Upper lobe of left lung (tissue), 4 donors: ENCODE measurements around the gene KCNK3.

Experiments used
- EP300 ChIP-seq, 4 donors: sonication (generic); formaldehyde crosslinking; IDR thresholded peaks; one replicate each; pipeline ENCODE4 v1.5.1; 2017; ENCODE audit warnings: antibody characterized with exemption in 4 of 4, control low read depth in 2 of 4
- POLR2A ChIP-seq, 4 donors: fragments of 450-650 bp; IDR thresholded peaks; one replicate each; pipeline ENCODE4 v1.5.1; 2016 to 2017; ENCODE audit warnings: antibody characterized with exemption in 4 of 4, mild to moderate bottlenecking in 2 of 4
- POLR2AphosphoS5 ChIP-seq, 2 donors: sonication (generic); formaldehyde crosslinking; IDR thresholded peaks; one replicate each; pipeline ENCODE4 v1.5.1; 2017; ENCODE audit warnings: antibody characterized with exemption in 2 of 2
- TF ChIP-seq, protein P1 (sequence below), 6 experiments: fragments of 450-650 bp in 4 of 6; fragments of 200-600 bp in 2 of 6; sonication (generic) in 2 of 6; IDR thresholded peaks; one replicate each; pipeline ENCODE4 v1.5.1; 2016 to 2019; ENCODE audit warnings: antibody characterized with exemption in 6 of 6

DNA sequence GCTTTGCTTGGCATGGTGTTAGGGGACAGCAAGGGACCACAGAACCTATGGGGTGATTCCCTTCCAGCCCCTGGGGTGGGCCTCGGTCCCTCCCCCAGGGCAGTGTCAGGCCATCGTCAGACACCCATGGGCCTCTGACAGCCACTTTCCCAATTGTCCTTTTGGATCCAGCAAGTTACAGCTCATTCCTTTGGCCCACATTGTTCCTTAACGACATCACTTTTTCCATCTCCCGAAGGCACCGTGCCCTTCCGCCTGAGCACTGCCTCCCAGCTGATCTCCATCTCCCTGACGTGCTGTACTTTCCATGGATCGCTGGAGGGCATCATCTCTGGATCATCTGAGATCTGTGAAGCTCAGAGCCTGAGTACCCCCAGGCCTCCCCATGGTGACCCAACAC lies 10.4 kb upstream of the KCNK3 start:
- TF ChIP-seq EP300 (IDR thresholded peaks at IDR 0.05) (no peak), POLR2A (IDR thresholded peaks at IDR 0.05) (no peak), POLR2AphosphoS5 (IDR thresholded peaks at IDR 0.05) (no peak)
- TF ChIP-seq, protein P1, sequence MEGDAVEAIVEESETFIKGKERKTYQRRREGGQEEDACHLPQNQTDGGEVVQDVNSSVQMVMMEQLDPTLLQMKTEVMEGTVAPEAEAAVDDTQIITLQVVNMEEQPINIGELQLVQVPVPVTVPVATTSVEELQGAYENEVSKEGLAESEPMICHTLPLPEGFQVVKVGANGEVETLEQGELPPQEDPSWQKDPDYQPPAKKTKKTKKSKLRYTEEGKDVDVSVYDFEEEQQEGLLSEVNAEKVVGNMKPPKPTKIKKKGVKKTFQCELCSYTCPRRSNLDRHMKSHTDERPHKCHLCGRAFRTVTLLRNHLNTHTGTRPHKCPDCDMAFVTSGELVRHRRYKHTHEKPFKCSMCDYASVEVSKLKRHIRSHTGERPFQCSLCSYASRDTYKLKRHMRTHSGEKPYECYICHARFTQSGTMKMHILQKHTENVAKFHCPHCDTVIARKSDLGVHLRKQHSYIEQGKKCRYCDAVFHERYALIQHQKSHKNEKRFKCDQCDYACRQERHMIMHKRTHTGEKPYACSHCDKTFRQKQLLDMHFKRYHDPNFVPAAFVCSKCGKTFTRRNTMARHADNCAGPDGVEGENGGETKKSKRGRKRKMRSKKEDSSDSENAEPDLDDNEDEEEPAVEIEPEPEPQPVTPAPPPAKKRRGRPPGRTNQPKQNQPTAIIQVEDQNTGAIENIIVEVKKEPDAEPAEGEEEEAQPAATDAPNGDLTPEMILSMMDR (IDR thresholded peaks at IDR 0.05), result no peak
